A549 treated with CpdA at 1 μM for 4 hours (cell line): ENCODE results near the gene MROH7. TPM values are rescaled to one million over a fixed set of nuclear protein-coding genes. Genes with fewer than 3 reads are reported as not detected.

Experiments
- total RNA-seq: library from RNA; stranded (reverse); fragments of 200-300 nt; extraction: Qiagen RNA extraction; gene quantifications from 5 replicates; pipeline ENCODE4 v1.2.3, GENCODE V29; 2022; ENCODE audit warnings: low read depth

MROH7 gene
- not detected in 5 replicates for total RNA-seq

GRCh38 chr1:54640863-54641836, at the start of gene MROH7:
MROH7 (plus strand) TSS chr1:54641786; CDS start chr1:54652927, 11,141 bp downstream.

DNA sequence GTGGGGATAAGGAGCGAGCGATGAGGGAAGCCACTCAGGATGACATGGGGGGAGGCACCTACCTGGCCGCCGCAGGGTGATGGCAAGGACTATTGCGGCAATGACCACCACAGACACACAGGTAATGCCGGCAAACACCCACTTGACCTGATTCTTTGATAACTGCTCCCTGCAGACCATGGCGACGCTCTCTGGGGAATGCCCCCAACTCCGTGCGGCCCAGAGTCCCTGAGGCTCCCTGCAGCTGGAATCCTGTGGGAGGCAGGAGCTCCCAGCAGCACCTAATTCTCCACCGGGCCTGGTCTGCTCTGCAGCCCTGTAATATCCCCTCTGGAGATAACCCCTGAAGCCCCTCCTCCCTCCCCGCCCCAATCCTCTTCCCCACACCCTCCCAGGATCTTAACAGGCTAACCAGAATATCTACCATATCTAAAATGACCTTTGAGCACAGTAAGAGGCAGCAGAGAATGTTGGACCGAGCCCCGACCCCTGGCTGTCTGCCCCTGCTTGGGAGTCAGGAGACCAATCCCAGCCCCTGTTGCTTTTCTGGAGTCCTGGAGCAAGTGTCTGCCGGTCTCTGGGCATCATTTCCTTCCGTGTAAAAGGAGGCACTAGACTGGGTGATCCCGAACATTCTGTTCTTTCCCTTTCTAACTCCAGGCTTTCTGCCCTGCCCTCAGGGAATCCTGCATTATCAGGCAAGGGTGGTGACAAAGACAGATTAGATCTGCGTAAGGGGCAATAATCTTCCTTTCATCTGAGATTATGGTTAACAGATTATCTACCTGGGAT, 18.2 kb upstream of the MROH7 start, which contains the start of gene FAM151A:
FAM151A (minus strand) TSS at position 310 of the 792 bp plus-strand sequence; CDS start at position 180, 130 bp downstream.

DNA sequence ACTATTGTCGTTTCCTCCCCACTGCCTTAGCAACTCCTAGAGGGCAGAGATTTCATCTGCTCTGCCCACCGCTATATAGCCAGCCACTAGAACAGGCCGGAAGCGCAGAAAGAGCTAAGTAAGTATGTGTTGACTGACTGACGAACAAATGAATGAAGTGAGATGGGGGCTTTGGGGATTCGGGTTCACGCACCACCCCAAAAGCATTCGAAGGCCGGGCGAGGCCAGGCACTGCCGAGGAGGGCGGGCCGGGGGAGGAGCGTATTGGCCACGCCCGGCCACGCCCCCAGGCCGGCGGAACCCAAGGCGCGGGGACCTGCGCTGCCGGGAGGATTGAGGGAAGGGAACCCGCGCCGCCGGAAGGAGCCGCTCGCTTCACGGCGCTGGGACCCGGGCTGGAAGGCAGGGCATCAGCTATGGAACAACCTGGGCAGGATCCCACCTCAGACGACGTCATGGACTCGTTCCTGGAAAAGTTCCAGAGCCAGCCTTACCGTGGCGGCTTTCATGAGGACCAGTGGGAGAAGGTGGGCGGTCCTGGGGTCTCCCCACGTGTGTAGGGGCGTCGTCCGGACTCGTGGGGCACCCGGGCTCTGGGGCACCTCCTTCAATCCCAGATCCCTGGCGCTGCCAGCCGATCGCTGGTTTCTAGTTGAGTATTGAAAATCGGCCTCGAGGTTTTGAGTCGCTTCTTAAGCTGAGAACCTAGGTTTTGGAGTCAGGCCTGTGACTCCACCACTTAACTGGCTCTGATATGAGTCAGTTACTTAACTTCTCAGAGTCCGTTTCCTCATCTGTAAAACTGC, 74.1 kb downstream of the MROH7 start, which contains the start of gene TTC4:
TTC4 (plus strand) TSS at position 369 of the 806 bp plus-strand sequence; CDS start at position 417, 48 bp downstream.

Other genes starting within 250 kb of the MROH7 start
- gene SSBP3, start 235.4 kb upstream of the MROH7 start, total RNA-seq, result 9.1 to 11.3 TPM (median 10.3 TPM) in 5 replicates
- gene ACOT11, start 93.6 kb upstream of the MROH7 start, total RNA-seq, result 1.4 to 2.3 TPM (median 2.1 TPM) in 5 replicates
- gene FAM151A, start 18.3 kb upstream of the MROH7 start, total RNA-seq, result not detected in 5 replicates
- gene TTC4, start 74.1 kb downstream of the MROH7 start, total RNA-seq, result 29.0 to 41.6 TPM (median 30.6 TPM) in 5 replicates
- gene PARS2, start 122.7 kb downstream of the MROH7 start, total RNA-seq, result 3.8 to 5.9 TPM (median 4.9 TPM) in 5 replicates
- gene TTC22, start 159.5 kb downstream of the MROH7 start, total RNA-seq, result not detected in 5 replicates
- gene DHCR24, start 245.4 kb downstream of the MROH7 start, total RNA-seq, result 35.2 to 44.0 TPM (median 39.5 TPM) in 5 replicates